HG03135 (cell line): ENCODE data around the gene FOSL2.

Source experiments
- ATAC-seq: cut with Tn5 transposase; IDR thresholded peaks from one replicate; pipeline ENCODE4 v1.9.1; 2021; ENCODE audit warnings: mild to moderate bottlenecking, moderate library complexity; ENCODE audit not compliant: unreplicated experiment

The FOSL2 gene

GRCh38 chr2:28394331-28394877 lies 1.7 kb downstream of the FOSL2 start:
- no peak for ATAC-seq

GRCh38 chr2:28394997-28395333 lies 2.3 kb downstream of the FOSL2 start:
- no peak for ATAC-seq

DNA sequence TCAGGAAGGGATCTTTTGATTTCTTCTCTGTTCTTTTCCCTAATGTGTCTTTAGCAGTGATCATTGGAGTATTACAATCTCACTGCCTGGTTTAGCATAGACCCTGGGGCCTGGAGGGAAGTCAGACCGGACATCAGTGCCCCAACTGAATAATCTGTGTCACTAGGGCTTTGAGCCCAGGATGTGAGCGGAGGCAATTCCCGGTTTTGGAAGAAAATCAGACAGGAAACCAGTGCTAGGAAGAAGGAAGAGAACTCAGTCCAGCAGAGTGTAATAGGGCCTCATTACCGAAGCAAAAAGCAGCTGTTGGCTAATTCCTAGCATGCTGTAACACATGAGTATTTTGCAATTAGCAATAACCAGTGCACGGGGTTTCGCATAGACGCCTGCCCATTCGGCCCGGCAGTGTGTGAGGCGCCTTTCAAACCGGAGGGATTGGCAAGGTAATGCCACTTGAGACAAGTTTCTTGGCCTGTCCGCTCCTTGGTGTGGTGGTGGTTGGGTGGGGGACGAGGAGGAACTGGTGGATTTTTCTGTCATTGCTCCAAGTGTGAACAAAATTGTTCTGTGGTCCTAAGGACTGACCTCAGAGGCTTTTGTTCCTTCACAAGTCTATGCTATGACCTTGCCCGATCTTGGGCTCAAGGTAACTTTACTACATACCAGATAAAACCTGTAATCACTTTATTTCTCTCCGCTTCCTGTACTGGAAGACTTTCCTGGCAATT lies 2.8 kb downstream of the FOSL2 start:
- no peak for ATAC-seq

DNA sequence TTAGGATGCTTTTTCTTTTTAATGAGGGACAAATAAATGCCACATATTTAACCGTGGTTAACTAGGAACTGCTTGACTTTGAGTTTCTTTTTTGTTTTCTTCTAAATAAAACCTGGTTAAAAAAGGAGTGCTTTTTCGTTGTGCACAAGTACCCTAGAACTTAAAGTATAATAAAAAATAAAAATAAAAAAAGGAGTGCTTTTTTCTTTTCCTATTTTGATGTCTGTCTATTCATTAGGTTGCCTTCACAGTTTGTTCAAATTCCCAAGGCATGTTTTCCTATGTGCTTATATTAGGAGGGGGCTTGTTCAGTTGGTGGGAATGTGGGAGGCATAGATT lies 4.4 kb downstream of the FOSL2 start:
- no peak for ATAC-seq

DNA sequence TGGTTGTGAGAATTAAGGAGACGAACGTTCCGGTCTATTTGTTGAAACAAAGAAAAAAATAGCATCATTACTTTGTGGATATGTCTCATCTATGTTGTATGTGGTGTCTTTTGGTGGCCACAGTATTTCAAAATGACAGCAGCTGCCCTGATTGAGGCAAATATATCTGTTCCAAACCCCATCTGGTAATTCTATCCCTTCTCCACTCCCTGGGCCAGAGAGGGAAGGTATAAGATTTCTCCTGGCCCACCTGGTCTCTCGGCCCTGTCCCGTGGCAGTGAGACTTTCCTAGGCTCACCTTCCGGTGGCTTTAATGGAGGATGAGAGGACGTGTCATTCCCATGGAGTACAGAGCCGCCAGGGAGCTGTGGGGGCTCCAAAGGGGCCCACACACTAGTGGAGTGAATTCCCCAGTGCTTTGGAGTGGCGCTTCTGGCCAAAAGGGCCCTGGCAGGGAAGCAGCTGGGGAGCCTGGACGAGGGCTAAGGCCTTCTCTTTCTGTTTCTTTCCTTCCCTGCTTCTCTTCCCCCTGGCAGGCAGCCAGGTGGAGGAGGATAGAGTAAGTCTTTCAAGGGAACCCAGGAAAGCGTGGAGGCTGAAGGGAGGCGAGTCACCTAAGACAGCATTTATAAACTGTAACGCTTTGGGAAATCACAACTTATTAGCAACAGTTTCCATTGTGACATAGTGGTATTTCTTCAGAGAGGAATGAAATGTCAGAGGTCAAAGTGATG lies 5.6 kb downstream of the FOSL2 start:
- no peak for ATAC-seq

GRCh38 chr2:28399289-28399688 lies 6.6 kb downstream of the FOSL2 start:
- ATAC-seq, result no peak

DNA sequence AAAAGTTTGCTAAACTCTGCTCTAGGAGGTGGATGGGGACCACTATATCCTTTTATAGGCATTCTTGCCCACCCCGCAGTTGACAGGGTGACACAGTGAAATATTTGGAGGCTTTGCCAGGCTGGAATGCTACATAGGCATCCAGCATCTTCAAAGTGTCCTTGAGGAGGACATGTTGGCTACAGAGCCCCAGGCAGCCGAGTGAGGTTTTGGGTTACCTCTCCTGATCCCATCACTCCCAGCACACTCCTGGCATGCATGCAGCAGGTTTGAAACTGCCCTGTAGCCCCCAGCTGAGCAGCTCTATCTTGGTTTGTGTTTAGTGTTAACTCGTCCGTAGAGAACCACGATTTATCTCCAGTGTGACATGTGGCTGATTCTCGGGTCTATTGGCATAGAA lies 7.3 kb downstream of the FOSL2 start:
- ATAC-seq, result no peak

GRCh38 chr2:28400419-28400818 lies 7.8 kb downstream of the FOSL2 start:
- no peak for ATAC-seq

GRCh38 chr2:28400921-28401320 lies 8.3 kb downstream of the FOSL2 start:
- ATAC-seq, result no peak

DNA sequence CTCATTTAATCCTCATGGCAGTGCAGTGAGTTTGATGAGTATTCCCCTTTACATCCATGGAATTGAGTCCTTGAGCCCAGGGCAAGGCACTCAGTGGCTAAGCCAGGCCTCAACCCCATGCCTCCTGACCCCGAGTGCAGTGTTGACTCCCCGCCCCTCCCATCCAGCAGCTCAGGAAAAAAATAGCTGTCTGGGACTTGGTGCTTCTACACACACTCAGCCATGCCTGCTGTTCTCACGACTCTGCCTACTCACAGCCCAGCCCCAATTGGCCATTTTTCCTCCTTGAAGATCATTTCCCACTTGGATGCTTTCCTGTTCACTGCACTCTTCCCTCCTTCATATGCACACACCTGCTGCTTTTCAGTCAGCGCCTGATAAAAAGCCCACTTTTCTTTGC lies 8.8 kb downstream of the FOSL2 start:
- no peak for ATAC-seq

DNA sequence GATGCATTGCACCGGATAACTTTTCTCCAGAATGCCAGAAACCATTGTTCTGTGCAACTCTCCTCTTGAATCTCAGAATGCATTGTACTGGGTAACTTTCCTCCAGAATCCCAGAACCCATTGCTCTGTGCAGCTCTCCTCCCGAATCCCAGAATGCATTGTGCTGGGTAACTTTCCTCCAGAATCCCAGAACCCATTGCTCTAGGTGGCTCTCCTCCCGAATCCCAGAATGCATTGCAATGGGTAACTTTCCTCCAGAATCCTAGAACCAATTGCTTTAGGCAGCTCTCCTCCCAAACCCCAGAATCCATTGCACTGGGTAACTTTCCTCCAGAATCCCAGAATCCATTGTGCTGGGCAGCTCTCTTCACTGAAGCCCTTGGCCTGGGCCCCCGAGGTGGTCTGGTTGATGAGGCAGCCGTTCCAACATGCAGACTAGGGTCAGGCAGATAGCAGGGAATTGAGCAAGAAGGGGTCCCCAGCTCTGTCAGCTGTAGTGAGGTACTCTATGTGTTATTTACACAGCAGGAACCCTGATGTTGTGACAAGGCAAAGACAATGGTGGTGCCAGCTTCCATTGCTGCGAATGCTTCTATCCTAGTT lies 9.4 kb downstream of the FOSL2 start:
- no peak for ATAC-seq

DNA sequence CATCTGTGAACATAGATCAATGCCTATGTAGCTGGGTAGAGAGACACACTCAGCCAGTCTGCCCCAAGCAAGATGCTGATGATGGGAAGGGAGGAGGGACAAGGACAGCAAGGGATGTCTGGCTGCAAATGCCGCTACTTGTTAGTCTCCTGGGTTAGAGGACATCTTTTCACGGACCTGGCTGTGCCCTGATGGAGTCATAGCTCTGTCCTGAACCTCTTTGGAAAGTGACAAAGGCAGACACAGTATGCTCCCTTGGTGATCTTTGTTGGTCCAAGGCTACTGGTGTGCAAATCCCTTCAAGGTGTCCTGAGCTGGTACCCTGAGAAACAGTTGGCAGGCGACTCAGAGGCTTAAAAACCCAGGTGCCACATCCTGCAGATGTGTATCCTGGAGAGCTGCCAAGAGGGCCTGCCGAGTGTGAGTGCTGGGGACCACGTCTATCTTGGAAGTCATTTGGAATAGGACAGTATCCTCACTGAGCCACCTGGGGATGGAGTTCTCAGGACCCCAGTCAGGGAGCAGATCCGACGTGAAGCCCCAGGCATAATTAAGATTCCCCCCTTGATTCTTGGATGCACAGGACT lies 10.8 kb downstream of the FOSL2 start:
- no peak for ATAC-seq

DNA sequence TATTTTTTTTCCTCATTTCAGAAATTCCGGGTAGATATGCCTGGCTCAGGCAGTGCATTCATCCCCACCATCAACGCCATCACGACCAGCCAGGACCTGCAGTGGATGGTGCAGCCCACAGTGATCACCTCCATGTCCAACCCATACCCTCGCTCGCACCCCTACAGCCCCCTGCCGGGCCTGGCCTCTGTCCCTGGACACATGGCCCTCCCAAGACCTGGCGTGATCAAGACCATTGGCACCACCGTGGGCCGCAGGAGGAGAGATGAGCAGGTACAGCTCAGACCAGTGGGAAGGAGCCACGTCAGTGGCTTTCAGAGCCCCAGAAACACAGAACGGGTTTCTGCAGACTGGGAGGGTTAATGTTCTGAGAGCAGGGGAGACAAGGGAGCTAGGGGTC lies 11.4 kb downstream of the FOSL2 start:
- no peak for ATAC-seq

- ATAC-seq, result no peak
Measured at GRCh38 chr2:28405537-28405936, 12.9 kb downstream of the FOSL2 start.

DNA sequence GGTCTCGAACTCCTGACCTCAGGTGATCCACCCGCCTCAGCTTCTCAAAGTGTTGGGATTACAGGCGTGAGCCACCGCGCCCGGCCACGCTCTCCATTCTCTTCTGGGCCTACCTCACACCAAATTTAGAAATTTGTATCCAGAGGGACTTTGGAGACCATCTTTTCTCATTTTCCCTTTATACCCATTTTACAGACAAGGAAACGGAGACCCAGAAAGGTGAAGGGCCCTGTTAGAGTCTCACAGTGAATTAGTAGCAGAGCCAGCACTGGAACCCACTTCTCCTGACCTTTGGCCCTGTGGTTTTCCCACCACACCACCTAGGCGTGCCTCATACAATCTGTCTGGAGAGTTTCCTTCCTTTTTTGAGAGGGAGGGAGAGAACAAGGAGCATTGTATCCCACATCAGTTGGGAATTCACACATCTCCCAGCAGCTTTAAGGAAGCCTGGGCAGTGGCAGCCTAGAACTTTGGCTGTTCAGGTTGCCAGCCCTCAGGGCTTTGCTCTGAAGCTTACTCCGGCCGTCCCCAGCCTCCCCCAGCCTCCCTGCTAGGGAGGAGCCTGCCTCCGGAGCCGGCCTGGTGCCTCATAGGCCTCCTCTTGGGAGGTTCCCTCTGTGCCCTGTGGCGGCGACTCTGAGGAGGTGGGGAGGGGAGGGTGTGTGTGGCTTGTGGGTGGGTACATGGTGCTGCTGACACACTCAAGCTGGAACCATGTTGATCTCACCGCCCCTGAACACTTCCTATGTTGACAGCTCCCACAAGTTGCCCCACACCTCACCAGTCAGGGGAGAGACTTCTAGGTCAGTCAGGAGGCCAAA lies 13.8 kb downstream of the FOSL2 start:
- ATAC-seq, result no peak

DNA sequence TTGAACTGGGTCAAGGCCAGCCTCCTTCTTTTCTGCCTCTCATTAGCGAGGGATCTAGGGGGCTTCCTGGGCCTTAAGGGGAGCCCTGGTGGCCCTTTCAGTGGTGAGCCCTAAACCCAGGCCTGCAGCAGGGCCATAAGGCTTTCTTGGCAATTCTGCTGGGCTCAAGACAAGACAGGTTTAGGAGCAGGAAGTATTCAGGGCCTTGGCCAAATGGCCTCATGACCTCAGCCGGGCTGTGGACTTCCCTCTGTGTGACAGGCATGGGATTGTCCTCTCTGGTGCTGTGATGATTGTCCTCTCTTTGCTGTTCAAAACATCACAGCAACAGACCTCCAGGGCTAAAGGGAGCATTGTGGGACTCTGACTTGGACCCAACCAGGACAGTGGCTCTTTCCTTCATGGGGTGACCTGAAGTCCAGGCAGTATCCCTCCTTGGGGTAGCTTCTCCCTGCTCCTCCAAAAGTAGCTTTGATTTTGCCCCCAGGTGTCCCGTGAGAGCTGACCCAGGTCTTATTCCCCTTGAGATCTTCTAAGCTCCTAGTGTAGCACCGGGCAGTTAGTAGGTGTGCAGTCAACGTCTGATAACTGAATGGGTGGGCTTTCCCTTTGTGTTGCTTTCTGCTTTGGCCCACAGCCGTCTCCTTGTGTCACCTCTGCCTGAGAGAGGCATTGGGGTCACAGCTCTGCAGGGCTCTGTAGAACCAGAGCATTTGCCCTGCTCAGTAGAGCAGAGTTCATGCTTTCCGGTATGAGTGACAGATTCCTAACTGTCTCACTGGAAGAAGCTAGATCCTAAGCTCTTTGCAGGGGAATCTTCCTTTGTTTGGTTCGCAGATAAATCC lies 14.7 kb downstream of the FOSL2 start:
- no peak for ATAC-seq

GRCh38 chr2:28407976-28408690 lies 15.5 kb downstream of the FOSL2 start:
- no peak for ATAC-seq

- ATAC-seq, result no peak
Measured at GRCh38 chr2:28408764-28409599, 16.3 kb downstream of the FOSL2 start.
